Activated T-helper 17 cell treated with anti-CD3 and anti-CD28 coated beads, Interleukin-2, amount 50 U/mL, for 72 hours (primary cell): ENCODE measurements around the gene TSPEAR. TPM values are rescaled to one million over a fixed set of nuclear protein-coding genes. Genes with fewer than 3 reads are reported as not detected.

Experiments
- ATAC-seq: fragments of 150-1000 bp; cut with Tn5 transposase; replicated peaks from 2 replicates; pipeline ENCODE4 v1.10.0; 2021; ENCODE audit warnings: mild to moderate bottlenecking, moderate library complexity
- H3K27ac Mint-ChIP-seq: one replicate; pipeline ENCODE4 v1.8.0; 2022; ENCODE audit warnings: mixed read lengths
- H3K27me3 Mint-ChIP-seq: one replicate; pipeline ENCODE4 v1.8.0; 2022; ENCODE audit warnings: mixed read lengths
- H3K36me3 Mint-ChIP-seq: one replicate; pipeline ENCODE4 v1.8.0; 2022; ENCODE audit warnings: low read depth, mild to moderate bottlenecking, mixed read lengths
- H3K4me1 Mint-ChIP-seq: one replicate; pipeline ENCODE4 v1.8.0; 2022; ENCODE audit warnings: mixed read lengths
- H3K4me3 Mint-ChIP-seq: one replicate; pipeline ENCODE4 v1.8.0; 2022; ENCODE audit warnings: mild to moderate bottlenecking, mixed read lengths
- H3K9me3 Mint-ChIP-seq: one replicate; pipeline ENCODE4 v1.8.0; 2022; ENCODE audit warnings: mixed read lengths
- total RNA-seq, 2 donors: library from RNA; stranded (reverse); gene quantifications; one replicate each; pipeline ENCODE4 v1.2.3, GENCODE V29; 2022

The TSPEAR gene
- total RNA-seq, 2 donors from 2014 or later = 0.08 TPM; not detected in 1

DNA sequence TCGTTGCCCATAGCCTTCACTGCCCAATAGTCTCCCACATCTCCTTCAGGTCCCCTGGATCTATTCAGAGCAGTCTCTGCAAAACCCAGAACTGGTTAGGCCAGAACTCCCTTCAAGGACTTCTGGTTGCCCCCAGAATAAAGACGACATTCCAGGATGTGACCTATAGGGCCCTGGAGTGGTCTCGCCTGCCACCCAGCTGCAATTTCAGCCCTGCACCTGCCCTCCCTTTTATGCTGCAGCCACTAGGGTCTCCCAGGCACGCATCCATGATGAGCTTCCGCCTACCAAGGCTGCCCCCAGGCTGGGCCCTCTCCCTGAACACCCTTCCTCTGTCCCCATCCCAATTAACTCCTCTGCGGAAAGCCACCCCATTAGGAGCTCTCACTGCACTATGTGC lies 7.2 kb upstream of the TSPEAR start:
- Mint-ChIP-seq H3K27me3 (peaks cover 31% of the 10 kb centered on the region), H3K9me3 (no peaks in the 10 kb centered on the region), H3K27ac (no peak overlapping the region), H3K4me3 (no peak overlapping the region), H3K36me3 (no peaks in the 10 kb centered on the region), H3K4me1 (peaks cover 11% of the 10 kb centered on the region)
- no peak for ATAC-seq

DNA sequence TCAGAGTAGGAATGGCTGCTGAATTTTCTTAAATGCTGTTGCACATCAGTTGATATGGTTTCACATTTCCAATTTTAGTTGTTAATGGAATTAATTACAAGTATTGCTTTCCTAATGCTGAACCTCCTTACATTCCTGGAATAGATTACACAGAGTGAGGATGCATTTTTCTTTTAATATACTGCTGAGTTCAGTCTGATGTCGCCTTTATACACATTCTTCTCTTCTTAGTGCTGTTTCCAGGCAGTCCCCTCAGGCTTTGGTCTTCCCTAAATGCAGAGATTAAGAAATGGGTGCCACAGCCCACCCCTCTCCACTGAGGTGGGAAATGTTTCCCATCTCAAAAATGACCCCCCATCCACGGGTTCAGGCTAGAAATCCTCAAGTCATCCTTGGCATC lies 6.7 kb upstream of the TSPEAR start:
- Mint-ChIP-seq H3K4me1 (peaks cover 11% of the 10 kb centered on the region), H3K36me3 (no peaks in the 10 kb centered on the region), H3K27ac (no peak overlapping the region), H3K4me3 (no peak overlapping the region), H3K9me3 (no peaks in the 10 kb centered on the region), H3K27me3 (peaks cover 31% of the 10 kb centered on the region)
- no peak for ATAC-seq

- Mint-ChIP-seq H3K36me3 (no peaks in the 10 kb centered on the region), H3K9me3 (no peaks in the 10 kb centered on the region), H3K27me3 (peaks cover 30% of the 10 kb centered on the region), H3K4me1 (peaks cover 6% of the 10 kb centered on the region), H3K4me3 (no peak overlapping the region), H3K27ac (no peak overlapping the region)
- no peak for ATAC-seq
Observed at GRCh38 chr21:44716984-44717383, 5.6 kb upstream of the TSPEAR start.

- Mint-ChIP-seq H3K4me1 (peaks cover 15% of the 10 kb centered on the region), H3K27ac (no peak overlapping the region), H3K36me3 (no peaks in the 10 kb centered on the region), H3K4me3 (no peak overlapping the region), H3K9me3 (no peaks in the 10 kb centered on the region), H3K27me3 (peaks cover 34% of the 10 kb centered on the region)
- no peak for ATAC-seq
Observed at GRCh38 chr21:44714905-44715304, 3.5 kb upstream of the TSPEAR start.

DNA sequence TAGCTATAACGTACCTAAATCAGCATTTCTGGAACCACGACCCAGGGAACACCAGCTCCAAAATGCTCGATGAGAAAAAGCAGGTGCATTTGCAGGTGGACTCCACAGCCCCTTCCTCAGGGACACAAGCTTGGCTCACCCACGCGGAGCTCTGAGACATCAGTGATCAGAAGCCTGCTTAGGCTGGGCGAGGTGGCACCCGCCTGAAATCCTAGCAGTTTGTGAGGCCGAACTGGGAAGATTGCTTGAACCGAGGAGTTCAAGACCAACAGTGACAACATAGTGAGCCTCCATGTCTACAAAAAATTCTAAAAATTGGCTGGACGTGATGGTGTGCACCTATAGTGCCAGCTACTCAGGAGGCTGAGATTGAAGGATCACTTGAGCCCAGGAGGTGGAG lies 2.5 kb upstream of the TSPEAR start:
- Mint-ChIP-seq H3K4me3 (no peak overlapping the region), H3K9me3 (no peaks in the 10 kb centered on the region), H3K27ac (no peak overlapping the region), H3K36me3 (no peaks in the 10 kb centered on the region), H3K4me1 (peaks cover 22% of the 10 kb centered on the region), H3K27me3 (peaks cover 39% of the 10 kb centered on the region)
- no peak for ATAC-seq

DNA sequence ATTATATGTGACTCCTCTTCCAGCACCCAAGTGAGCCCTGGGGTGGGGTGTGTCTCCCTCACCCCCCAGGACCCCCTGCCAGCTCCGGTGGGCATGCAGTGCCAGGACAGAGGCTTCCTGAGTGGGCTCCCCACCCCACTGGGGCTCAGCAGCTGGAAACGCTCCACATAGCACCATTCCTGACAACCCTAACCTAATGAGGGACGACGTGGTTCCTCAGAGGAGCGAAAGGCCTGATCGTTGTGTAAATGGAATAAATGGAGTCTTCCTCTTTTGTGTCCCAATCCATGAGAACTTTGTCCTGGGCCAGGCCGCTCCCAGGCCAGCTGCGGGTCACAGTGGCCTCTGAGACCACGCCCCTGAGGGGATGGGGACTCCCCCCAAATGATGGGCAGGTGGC lies 1.8 kb upstream of the TSPEAR start:
- no peaks in the 10 kb centered on the region for H3K36me3 Mint-ChIP-seq
- no peak for ATAC-seq
- no peaks in the 10 kb centered on the region for H3K9me3 Mint-ChIP-seq
- peaks cover 22% of the 10 kb centered on the region for H3K4me1 Mint-ChIP-seq
- no peak overlapping the region for H3K27ac Mint-ChIP-seq
- H3K27me3 Mint-ChIP-seq = peaks cover 38% of the 10 kb centered on the region
- H3K4me3 Mint-ChIP-seq = no peak overlapping the region

DNA sequence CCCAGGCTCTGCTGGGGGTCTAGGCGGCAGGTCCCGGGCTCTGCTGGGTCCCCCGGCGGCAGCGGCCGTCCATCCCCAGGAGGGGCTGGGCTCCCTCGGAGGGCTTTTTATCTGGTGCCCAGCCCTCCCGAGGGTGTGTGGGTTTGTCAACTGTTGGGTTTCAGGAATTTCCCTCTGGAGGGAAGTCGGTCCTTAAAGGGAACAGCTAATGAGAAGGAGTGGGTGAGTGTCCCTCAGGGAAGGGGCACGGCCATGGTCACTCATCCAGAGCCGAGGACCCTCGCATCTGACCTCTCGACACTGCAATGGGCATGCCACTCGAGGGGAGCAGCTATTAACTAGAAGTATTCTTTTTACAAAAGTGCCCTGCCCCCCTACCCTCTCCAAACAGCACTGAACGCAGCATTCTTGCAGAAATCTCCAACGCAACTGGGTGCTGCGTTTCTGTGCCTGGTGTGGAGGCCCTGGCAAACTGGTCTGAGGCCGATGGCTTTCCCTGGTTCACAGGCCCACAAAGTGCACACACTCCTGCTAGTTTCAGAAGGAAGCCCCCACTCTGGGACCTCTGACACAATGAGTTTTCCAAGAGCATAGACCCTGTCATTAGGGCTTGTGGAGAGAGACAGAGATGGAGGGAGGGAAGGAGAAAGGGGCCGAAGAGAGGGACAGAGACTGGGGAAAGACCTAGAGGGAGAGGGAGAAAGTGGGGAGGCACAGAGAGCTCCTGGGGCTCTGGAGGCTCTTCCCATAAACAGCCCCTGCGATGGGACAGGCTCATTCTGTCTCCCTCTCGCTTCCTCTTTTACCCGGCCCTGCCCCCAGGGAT lies 1.0 kb upstream of the TSPEAR start:
- Mint-ChIP-seq H3K27me3 (peaks cover 36% of the 10 kb centered on the region), H3K27ac (no peak overlapping the region), H3K4me1 (peaks cover 22% of the 10 kb centered on the region), H3K36me3 (no peaks in the 10 kb centered on the region), H3K9me3 (no peaks in the 10 kb centered on the region), H3K4me3 (no peak overlapping the region)
- ATAC-seq = no peak

GRCh38 chr21:44710756-44711326 lies 531 bp downstream of the TSPEAR start:
- Mint-ChIP-seq H3K27me3 (peaks cover 39% of the 10 kb centered on the region), H3K4me3 (peak overlapping the region; percentile 65), H3K36me3 (no peaks in the 10 kb centered on the region), H3K9me3 (no peaks in the 10 kb centered on the region), H3K27ac (no peak overlapping the region), H3K4me1 (peaks cover 22% of the 10 kb centered on the region)
- no peak for ATAC-seq

- H3K27me3 Mint-ChIP-seq = peaks cover 41% of the 10 kb centered on the region
- no peak for ATAC-seq
- peaks cover 22% of the 10 kb centered on the region for H3K4me1 Mint-ChIP-seq
- peak overlapping the region; percentile 65 for H3K4me3 Mint-ChIP-seq
- H3K27ac Mint-ChIP-seq = no peak overlapping the region
- no peaks in the 10 kb centered on the region for H3K36me3 Mint-ChIP-seq
- H3K9me3 Mint-ChIP-seq = no peaks in the 10 kb centered on the region
Observed at GRCh38 chr21:44710294-44710665, 1.1 kb downstream of the TSPEAR start.

DNA sequence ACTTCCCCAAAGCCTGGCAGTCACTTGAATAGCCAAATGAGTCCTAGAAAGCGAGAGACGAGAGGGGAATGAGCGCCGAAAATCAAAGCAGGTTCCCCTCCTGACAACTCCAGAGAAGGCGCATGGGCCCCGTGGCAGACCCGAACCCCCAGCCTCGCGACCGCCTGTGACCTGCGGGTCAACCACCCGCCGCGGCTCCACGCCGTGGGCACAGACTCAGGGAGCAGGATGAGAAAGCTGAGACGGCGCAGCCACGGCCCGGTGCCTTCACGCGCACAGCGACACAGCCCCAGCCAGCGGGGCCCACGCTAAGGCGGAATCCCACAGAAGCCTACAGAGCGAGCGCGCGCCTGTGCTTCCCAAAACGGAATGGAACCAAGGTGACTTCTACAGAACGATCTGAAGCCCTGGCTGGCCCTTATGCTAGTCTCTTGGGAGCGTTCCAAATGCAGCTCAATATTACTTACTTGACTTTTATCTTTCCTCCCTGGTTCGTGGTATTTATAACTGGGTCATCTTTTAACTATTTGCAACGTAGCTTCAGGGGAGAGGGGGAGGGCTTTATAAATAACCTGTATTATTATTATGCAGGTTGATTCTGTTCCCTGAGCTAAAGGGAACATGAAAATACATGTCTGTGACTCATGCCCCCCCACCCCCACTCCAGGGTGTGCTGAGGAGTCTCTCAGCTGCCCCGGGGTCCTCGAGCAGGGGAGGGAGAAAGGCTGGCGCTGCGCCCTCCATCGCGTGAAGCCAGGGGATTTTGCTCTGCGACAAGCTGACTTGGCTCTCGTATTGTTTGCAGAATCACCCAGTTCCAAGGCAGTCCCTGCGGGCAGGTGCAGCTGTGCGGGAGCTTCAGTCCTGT lies 1.7 kb downstream of the TSPEAR start:
- Mint-ChIP-seq H3K36me3 (no peaks in the 10 kb centered on the region), H3K27me3 (peaks cover 44% of the 10 kb centered on the region), H3K4me1 (peaks cover 18% of the 10 kb centered on the region), H3K4me3 (peak overlapping the region; percentile 65), H3K27ac (no peak overlapping the region), H3K9me3 (no peaks in the 10 kb centered on the region)
- peak; percentile 50 for ATAC-seq

GRCh38 chr21:44708866-44709425 lies 2.4 kb downstream of the TSPEAR start:
- peaks cover 42% of the 10 kb centered on the region for H3K27me3 Mint-ChIP-seq
- no peak overlapping the region for H3K27ac Mint-ChIP-seq
- H3K4me3 Mint-ChIP-seq = peak overlapping the region; percentile 65

GRCh38 chr21:44708213-44708865 lies 3.0 kb downstream of the TSPEAR start:
- H3K36me3 Mint-ChIP-seq = no peaks in the 10 kb centered on the region
- no peaks in the 10 kb centered on the region for H3K9me3 Mint-ChIP-seq
- no peak overlapping the region for H3K4me3 Mint-ChIP-seq
- peaks cover 16% of the 10 kb centered on the region for H3K4me1 Mint-ChIP-seq
- H3K27me3 Mint-ChIP-seq = peaks cover 40% of the 10 kb centered on the region
- no peak overlapping the region for H3K27ac Mint-ChIP-seq
- ATAC-seq = no peak

More at GRCh38 chr21:44708866-44709425, 2.4 kb downstream of the TSPEAR start:
- no peak for ATAC-seq
- Mint-ChIP-seq H3K9me3 (no peaks in the 10 kb centered on the region), H3K36me3 (no peaks in the 10 kb centered on the region), H3K4me1 (peaks cover 16% of the 10 kb centered on the region)

- no peaks in the 10 kb centered on the region for H3K36me3 Mint-ChIP-seq
- no peaks in the 10 kb centered on the region for H3K9me3 Mint-ChIP-seq
- H3K27ac Mint-ChIP-seq = no peak overlapping the region
- no peak for ATAC-seq
- peaks cover 46% of the 10 kb centered on the region for H3K27me3 Mint-ChIP-seq
- H3K4me1 Mint-ChIP-seq = peaks cover 22% of the 10 kb centered on the region
- H3K4me3 Mint-ChIP-seq = no peak overlapping the region
Observed at GRCh38 chr21:44706706-44707581, 4.4 kb downstream of the TSPEAR start.
